HG02970 (cell line): ENCODE data around the gene CNGB1.

Experiments
- ATAC-seq: cut with Tn5 transposase; IDR thresholded peaks from one replicate; pipeline ENCODE4 v1.9.1; 2021; ENCODE audit warnings: mild to moderate bottlenecking, moderate library complexity, moderate number of reproducible peaks; ENCODE audit not compliant: unreplicated experiment, low FRiP score

The CNGB1 gene

GRCh38 chr16:57977418-57978069 is 6.6 kb upstream of the CNGB1 start:
- no peak for ATAC-seq

GRCh38 chr16:57976331-57976796 is 5.4 kb upstream of the CNGB1 start:
- ATAC-seq, result no peak

- ATAC-seq, result no peak
These were observed 1.4 kb upstream of the CNGB1 start for GRCh38 chr16:57972306-57972705.

- ATAC-seq, result no peak
These were observed 920 bp upstream of the CNGB1 start for GRCh38 chr16:57971848-57972247.

- ATAC-seq, result no peak
These were observed 609 bp downstream of the CNGB1 start for GRCh38 chr16:57970319-57970718.

GRCh38 chr16:57969451-57970123 is 1.3 kb downstream of the CNGB1 start:
- ATAC-seq, result no peak

GRCh38 chr16:57967916-57968315 is 3.0 kb downstream of the CNGB1 start:
- no peak for ATAC-seq

GRCh38 chr16:57966986-57967385 is 3.9 kb downstream of the CNGB1 start:
- ATAC-seq, result no peak

GRCh38 chr16:57966204-57966771 is 4.6 kb downstream of the CNGB1 start:
- ATAC-seq, result no peak

- no peak for ATAC-seq
These were observed 6.7 kb downstream of the CNGB1 start for GRCh38 chr16:57964157-57964700.

GRCh38 chr16:57962756-57963155 is 8.2 kb downstream of the CNGB1 start:
- ATAC-seq, result no peak

- no peak for ATAC-seq
These were observed 8.9 kb downstream of the CNGB1 start for GRCh38 chr16:57962046-57962445.

GRCh38 chr16:57961538-57961937 is 9.4 kb downstream of the CNGB1 start:
- ATAC-seq, result no peak

GRCh38 chr16:57960826-57961472 is 10.0 kb downstream of the CNGB1 start:
- ATAC-seq, result no peak

- no peak for ATAC-seq
These were observed 10.6 kb downstream of the CNGB1 start for GRCh38 chr16:57960310-57960709.

GRCh38 chr16:57959804-57960203 is 11.1 kb downstream of the CNGB1 start:
- ATAC-seq, result no peak

GRCh38 chr16:57959121-57959520 is 11.8 kb downstream of the CNGB1 start:
- no peak for ATAC-seq

- no peak for ATAC-seq
These were observed 12.4 kb downstream of the CNGB1 start for GRCh38 chr16:57958544-57958943.

GRCh38 chr16:57957673-57958392 is 13.1 kb downstream of the CNGB1 start:
- ATAC-seq, result no peak

GRCh38 chr16:57956924-57957672 is 13.8 kb downstream of the CNGB1 start:
- no peak for ATAC-seq
